Aortic smooth muscle cell (primary cell): ENCODE measurements around the gene DUT. TPM values are rescaled to one million over a fixed set of nuclear protein-coding genes. Genes with fewer than 3 reads are reported as not detected.

Experiments used
- total RNA-seq: library from RNA; depleted of rRNA; stranded (reverse); fragments of >200 nt; gene quantifications from 2 replicates; pipeline ENCODE4 v1.2.3, GENCODE V29; 2014

DUT gene
- 46.8 and 49.4 TPM in 2 replicates for total RNA-seq

GRCh38 chr15:48330855-48331795, at the start of gene DUT:
TSS of gene DUT (plus strand) at chr15:48331429. CDS start at chr15:48331516, 87 bp downstream.

Other genes starting within 250 kb of the DUT start
- gene SLC24A5, start 210.4 kb upstream of the DUT start, total RNA-seq, result not detected in 2 replicates
- gene MYEF2, start 153.1 kb upstream of the DUT start, total RNA-seq, result 12.4 and 17.8 TPM in 2 replicates
- not detected in 2 replicates for gene CTXN2, start 139.8 kb upstream of the DUT start, total RNA-seq
- gene SLC12A1, start 125.1 kb upstream of the DUT start, total RNA-seq, result not detected in 2 replicates